ENCODE data around the gene SPAAR.
"Not testable (repeated sequence)": the region's sequence is repeated elsewhere in the genome, so short reads cannot be mapped to it uniquely, and the experiment has no call there.

Gene SPAAR

GRCh38 chr9:35923598-35923926 lies 14.3 kb downstream of the SPAAR start:
- no peak for DNase-seq (ENCODE audit: low spot score)

DNA sequence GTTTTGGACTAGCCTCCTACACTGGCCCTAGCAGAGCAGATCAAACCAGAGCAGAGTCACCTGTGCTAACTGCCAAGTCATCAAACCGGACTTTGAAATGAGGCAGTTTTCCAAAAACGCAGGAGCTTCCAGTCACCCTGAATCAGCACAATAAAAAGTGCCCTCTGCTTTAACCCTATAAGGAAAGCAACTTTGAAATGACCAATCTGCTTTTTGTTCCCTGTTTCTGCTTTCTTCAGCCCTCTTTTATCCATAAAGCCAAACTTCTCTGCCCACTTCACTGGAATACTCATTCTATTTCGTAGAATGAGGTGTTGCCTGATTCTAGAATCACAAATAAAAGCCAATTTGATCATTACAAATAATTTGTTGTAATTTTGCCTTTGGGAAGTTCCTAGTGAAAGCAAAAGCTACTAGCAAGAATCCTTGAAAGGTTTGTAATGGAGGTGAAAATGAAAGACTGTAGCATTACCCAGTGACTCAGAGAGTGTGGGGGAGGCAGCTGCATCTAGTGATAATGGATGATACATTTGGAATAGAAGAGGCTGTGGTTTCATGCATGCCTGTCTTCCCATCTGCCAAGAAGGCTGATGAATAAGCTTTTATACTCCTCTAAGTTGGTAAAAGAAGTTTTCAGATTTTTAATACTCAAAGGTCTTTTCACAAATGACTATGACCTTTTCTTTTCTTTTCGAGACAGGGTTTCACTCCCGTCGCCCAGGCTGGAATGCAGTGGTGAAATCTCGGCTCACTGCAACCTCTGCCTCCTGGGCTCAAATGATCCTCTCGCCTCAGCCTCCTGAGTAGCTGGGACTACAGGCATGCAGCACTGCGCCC lies 14.9 kb downstream of the SPAAR start:
- peak; percentile 75 for DNase-seq (ENCODE audit: low spot score)

DNA sequence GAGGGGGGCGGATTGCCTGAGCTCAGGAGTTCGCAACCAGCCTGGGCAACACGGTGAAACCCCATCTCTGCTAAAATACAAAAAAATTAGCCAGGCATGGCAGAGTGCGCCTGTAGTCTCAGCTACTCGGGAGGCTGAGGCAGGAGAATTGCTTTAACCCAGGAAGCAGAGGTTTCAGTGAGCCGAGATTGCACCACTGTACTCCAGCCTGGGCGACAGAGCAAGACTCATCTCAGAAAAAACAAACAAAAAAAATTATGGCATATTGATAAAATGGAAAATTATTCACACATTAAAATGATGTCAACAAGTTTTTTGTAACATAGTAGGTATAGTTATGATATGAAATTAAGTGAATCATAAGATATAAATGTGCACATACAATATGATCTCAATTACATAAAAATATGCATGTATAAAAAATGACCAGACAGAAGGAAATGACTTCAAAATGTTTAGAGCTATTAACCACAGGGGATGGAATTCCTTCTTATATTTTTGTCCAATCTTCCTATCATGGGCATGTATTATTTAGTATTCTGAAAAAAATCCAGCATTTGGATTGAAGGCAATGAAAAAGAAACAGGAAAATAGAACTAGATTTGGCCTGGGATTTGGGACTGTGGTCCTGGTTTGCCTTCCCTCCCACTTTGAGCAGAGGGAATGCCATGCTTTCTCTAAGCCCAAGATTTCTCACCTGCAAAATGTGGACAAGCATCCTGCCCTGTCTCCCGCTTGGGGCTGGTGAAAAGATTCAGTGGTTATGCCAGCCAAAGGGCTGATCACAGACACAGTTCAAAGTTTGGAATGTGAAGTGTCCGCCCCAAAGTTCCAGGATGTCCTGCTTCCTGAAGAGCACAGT lies 19.5 kb downstream of the SPAAR start:
- no peak for DNase-seq (ENCODE audit: low spot score)

- no peak for DNase-seq (ENCODE audit: low spot score)
These were observed 20.1 kb downstream of the SPAAR start for GRCh38 chr9:35929453-35929718.

- DNase-seq (ENCODE audit: low spot score): no peak
These were observed 21.2 kb downstream of the SPAAR start for GRCh38 chr9:35930521-35930920.

GRCh38 chr9:35930989-35931388 lies 21.7 kb downstream of the SPAAR start:
- no peak for DNase-seq (ENCODE audit: low spot score)

GRCh38 chr9:35932735-35933134 lies 23.4 kb downstream of the SPAAR start:
- DNase-seq (ENCODE audit: low spot score): no peak

DNA sequence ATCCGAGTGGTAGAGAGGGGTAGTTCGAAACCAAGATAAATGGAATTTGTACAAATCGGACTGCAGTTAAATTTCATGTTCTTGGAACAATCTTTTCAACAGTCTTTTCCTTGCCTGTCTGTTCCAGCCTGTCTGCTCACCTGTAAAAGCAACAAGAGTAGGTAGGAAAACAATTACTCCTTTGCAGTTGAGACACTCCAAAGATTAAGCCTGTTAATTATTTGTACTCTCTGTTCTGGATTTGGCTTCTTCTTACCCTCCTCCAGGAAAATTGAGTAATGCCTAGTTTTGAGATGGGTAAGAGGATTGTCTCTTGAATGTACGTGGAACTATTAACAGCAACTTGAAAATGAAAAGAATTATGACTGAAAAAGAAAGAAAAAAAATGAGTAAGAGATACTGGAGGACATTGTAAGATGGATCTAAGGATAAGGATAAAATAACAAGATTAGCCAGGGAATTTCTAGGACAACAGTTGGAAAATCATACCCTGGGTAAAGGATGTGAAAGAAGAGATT lies 24.3 kb downstream of the SPAAR start:
- no peak for DNase-seq (ENCODE audit: low spot score)

GRCh38 chr9:35934069-35934468 lies 24.8 kb downstream of the SPAAR start:
- not testable (repeated sequence) for DNase-seq (ENCODE audit: low spot score)

- DNase-seq (ENCODE audit: low spot score): no peak
These were observed 26.0 kb downstream of the SPAAR start for GRCh38 chr9:35935261-35935660.

- DNase-seq (ENCODE audit: low spot score): peak; percentile 34
These were observed 26.6 kb downstream of the SPAAR start for GRCh38 chr9:35935755-35936509.

DNA sequence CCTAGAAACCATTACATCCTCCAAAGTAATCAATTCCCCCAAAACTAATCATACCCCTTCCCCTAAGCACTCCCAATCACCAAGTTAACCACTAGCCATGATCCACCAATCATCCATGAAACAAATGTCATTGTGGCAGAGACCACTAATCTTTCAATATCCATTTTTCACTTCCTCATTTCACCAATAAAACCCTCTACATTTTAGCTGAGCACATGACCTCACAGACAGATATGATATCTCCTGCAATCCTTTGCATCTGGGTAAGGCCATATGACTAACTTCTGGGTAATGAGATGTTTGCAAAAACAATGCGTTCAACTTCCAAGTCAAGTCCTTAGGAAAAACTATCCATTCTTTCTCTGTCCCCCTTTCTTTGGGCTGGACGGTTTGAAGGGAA lies 27.9 kb downstream of the SPAAR start:
- DNase-seq (ENCODE audit: low spot score): no peak

GRCh38 chr9:35938474-35939356 lies 29.4 kb downstream of the SPAAR start:
- no peak for DNase-seq (ENCODE audit: low spot score)

DNA sequence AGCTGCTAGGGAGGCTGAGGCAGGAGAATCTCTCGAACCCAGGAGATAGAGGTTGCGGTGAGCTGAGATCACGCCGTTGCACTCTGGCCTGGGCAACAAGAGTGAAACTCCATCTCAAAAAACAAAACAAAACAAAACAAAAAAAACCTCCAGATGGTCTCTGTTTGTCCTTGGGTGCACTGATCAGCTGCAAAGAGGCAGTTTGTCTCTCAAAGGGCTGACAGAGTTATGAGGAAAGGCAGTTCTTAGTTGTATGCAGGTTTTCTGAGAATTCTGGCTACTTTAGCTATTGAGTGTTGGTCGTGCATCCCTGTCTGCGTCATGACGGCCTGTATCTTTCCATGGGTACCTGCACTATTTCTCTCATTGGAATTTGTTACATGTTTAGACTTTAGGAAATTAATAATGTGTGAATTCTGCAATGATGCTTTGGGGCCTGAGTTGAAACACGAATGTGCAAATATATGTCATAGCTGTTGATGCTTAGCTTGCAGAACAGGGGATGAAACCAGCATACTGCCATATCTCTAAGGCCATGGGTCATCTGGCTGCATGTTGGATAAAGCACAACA lies 30.5 kb downstream of the SPAAR start:
- no peak for DNase-seq (ENCODE audit: low spot score)

DNA sequence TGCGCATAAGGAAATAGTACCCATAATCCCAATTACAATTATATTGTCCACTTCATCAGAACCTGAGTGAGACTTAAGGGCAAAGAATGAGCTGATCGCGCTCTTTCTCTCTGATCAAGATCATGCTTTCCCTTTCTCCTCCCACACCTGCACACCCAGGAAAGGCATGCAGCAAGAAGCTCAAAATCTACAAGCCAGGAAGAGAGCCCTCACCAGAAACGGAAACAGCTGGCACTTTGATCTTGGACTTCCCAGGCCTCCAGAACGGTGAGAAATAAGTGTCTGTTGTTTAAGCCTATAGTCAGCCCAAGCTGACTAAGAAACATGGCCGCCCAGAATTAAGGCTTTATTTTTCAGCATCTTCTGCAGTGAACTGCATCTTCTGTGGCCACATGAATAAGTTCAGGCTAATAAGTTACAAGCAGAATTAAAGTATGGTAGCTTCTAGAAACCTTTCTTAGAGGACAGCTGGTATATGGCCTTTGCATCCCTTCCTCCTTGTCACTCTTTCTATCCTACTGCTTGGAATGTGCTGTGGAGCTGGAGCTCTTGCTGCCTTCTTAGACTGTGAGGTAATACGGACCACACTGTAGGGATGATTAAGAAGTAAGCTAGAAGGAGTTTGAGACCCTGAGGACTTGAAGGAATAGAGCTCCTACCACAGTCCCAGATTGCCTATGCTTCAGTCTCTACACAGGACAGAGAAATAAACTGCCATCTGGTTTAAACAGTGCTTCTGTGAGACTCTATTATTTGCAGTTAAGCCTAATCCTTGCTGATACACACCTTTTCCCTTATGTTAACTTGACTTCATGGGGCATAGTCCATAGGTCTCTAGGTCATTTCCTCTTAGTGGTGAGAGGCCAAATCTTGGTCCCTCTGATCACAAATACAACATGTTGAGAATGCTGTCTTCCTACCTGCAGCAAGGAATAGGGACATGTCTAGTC lies 31.4 kb downstream of the SPAAR start:
- DNase-seq (ENCODE audit: low spot score): no peak

DNA sequence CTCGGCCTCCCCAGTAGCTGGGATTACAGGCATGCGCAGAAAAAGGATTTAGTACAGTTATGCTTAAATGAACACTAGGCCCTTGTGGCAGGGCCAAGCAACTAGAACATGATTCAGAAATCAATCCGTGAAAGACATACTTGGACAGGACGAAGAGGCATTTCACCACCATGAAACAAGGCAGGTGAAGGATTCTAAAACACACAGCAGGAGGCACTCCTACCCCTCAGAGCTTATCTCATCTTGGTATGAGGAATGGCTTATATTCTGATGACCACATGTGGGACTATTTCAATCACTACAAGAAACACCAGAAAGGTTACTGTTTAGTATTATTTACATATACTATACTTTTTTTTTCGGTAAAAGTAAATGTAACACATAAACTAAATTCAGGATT lies 33.0 kb downstream of the SPAAR start:
- no peak for DNase-seq (ENCODE audit: low spot score)

DNA sequence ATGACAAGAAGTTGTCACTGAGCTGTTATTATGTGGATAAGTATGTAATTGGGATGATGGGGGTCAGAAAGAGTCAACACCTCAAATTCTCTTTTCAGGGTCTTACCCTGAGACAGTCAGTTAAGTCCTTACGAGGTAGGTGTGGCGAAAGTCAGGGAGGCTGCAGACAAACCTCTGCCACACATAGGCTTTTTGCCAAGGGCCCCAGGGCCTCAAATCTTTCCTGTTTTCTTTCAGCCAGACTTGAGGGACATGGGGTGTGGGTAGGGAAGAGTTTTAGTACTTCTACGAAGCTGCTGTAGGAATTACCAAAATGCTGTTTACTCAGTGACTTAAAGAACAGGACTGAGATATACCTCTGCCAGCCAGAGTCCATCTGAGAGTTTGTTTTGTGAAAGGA lies 34.9 kb downstream of the SPAAR start:
- DNase-seq (ENCODE audit: low spot score): no peak

DNA sequence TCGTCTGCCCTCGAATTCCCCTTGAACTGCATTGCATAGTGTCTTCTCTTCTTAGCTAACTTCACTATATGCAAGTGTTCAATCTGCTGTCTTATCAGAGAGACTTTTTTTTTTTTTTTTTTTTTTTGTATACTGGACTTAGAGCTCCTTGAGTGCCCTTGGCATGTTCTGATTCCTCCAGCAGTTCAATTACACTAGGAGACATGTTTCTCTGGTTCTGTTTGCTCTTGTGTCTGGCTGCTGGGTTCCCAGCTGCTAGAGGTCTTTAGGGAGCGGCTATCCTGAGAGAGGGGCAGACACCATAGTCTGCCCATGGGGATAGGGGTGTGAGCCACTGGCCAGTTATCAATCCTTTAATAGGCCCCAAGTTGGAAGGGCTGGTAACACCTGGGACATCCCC lies 35.6 kb downstream of the SPAAR start:
- DNase-seq (ENCODE audit: low spot score): no peak

GRCh38 chr9:35945341-35946018 lies 36.2 kb downstream of the SPAAR start:
- DNase-seq (ENCODE audit: low spot score): peak; percentile 76

GRCh38 chr9:35948451-35948850 lies 39.2 kb downstream of the SPAAR start:
- DNase-seq (ENCODE audit: low spot score): no peak
